Fibroblast of villous mesenchyme (primary cell): ENCODE data around the gene SYNGAP1. TPM values are rescaled to one million over a fixed set of nuclear protein-coding genes. Genes with fewer than 3 reads are reported as not detected.
A peak's percentile ranks its signal among the peaks of the same experiment; 100 is the strongest.

Source experiments
- DNase-seq: peaks from one replicate; pipeline ENCODE4 v3.0.0-alpha.2; 2010; ENCODE audit warnings: low read depth
- H3K4me3 ChIP-seq: 2 replicates; pipeline ENCODE4 v1.5.1; 2011; ENCODE audit warnings: low read depth, mild to moderate bottlenecking, low read length
- CTCF ChIP-seq: IDR thresholded peaks from 2 replicates; pipeline ENCODE4 v1.5.1; 2012; ENCODE audit warnings: low read depth, mild to moderate bottlenecking, low read length; ENCODE audit not compliant: insufficient read depth
- total RNA-seq: library from RNA; depleted of rRNA; stranded (reverse); fragments of >200 nt; gene quantifications from 2 replicates; pipeline ENCODE4 v1.2.3, GENCODE V29; 2012

Gene SYNGAP1
- total RNA-seq, 1 donor, result 7.8 TPM

GRCh38 chr6:33429750-33430052 is 9.8 kb downstream of the SYNGAP1 start:
- DNase-seq, result no peak
- TF ChIP-seq CTCF, result no peak
- H3K4me3 ChIP-seq, result no peak overlapping the region

- no peak for TF ChIP-seq CTCF
- no peak for DNase-seq
- H3K4me3 ChIP-seq, result no peak overlapping the region
Measured at GRCh38 chr6:33430334-33430733, 10.5 kb downstream of the SYNGAP1 start.

- no peak for TF ChIP-seq CTCF
- peak; percentile 59 for DNase-seq
- H3K4me3 ChIP-seq, result no peak overlapping the region
Measured at GRCh38 chr6:33430991-33431879, 11.4 kb downstream of the SYNGAP1 start.

GRCh38 chr6:33431880-33432541 is 12.1 kb downstream of the SYNGAP1 start:
- no peak for DNase-seq
- TF ChIP-seq CTCF, result no peak
- no peak overlapping the region for H3K4me3 ChIP-seq

- no peak overlapping the region for H3K4me3 ChIP-seq
- TF ChIP-seq CTCF, result no peak
- no peak for DNase-seq
Measured at GRCh38 chr6:33432546-33432945, 12.7 kb downstream of the SYNGAP1 start.

GRCh38 chr6:33433001-33433543 is 13.2 kb downstream of the SYNGAP1 start:
- TF ChIP-seq CTCF, result no peak
- H3K4me3 ChIP-seq, result no peak overlapping the region

More at GRCh38 chr6:33433001-33433543, 13.2 kb downstream of the SYNGAP1 start:
- no peak for DNase-seq
